HepG2 (cell line): Measurements from ENCODE around the gene NFE2L1. TPM values are rescaled to one million over a fixed set of nuclear protein-coding genes. Genes with fewer than 3 reads are reported as not detected.

ENCODE experiments used
- AGO2 ChIP-seq: fragments of 200-400 bp; formaldehyde crosslinking; optimal IDR thresholded peaks from 2 replicates; pipeline ENCODE3; 2017; ENCODE audit warnings: mild to moderate bottlenecking, low read depth, low read length, moderate library complexity
- FOXP1 ChIP-seq, 2 experiments: fragments of 450-650 bp in 1 of 2; IDR thresholded peaks; 2 replicates each; pipeline ENCODE4 v1.6.1; 2017 to 2018; ENCODE audit warnings: antibody characterized with exemption in 1 of 2
- NCOA1 ChIP-seq: sonication (generic); formaldehyde crosslinking; IDR thresholded peaks from 2 replicates; pipeline ENCODE4 v1.9.0; 2021; ENCODE audit warnings: missing genetic modification reagents
- NKX3-1 ChIP-seq: sonication (generic); formaldehyde crosslinking; IDR thresholded peaks from 2 replicates; pipeline ENCODE4 v1.5.0; 2020; ENCODE audit warnings: missing genetic modification reagents
- NR2C2 ChIP-seq: sonication (generic); formaldehyde crosslinking; IDR thresholded peaks from 2 replicates; pipeline ENCODE4 v1.4.0; 2020; ENCODE audit warnings: missing genetic modification reagents, mild to moderate bottlenecking, moderate library complexity, borderline replicate concordance
- TEAD3 ChIP-seq: optimal IDR thresholded peaks from 2 replicates; pipeline ENCODE3; 2016; ENCODE audit warnings: borderline replicate concordance
- ZFP36L2 ChIP-seq: sonication (generic); formaldehyde crosslinking; IDR thresholded peaks from 2 replicates; pipeline ENCODE4 v1.4.0; 2020; ENCODE audit warnings: missing genetic modification reagents
- ZNF709 ChIP-seq: sonication (generic); formaldehyde crosslinking; IDR thresholded peaks from 2 replicates; pipeline ENCODE4 v1.5.0; 2020; ENCODE audit warnings: mild to moderate bottlenecking, missing genetic modification reagents
- polyA plus RNA-seq, 8 experiments: library from polyadenylated mRNA; depleted of rRNA in 3 of 8; stranded (reverse) in 7 of 8; unstranded in 1 of 8; fragments of >200 nt; fragmentation: Illumina TruSeq in 4 of 8; extraction: Trizol in 4 of 8; gene quantifications; 2 replicates each; pipeline versions ENCODE4 v1.2.1 to v1.2.3, GENCODE V29; 2011 to 2016; ENCODE audit warnings: low read depth in 4 of 8, missing spikeins in 1 of 8, mixed read lengths in 1 of 8; ENCODE audit not compliant: insufficient read depth in 1 of 8
- total RNA-seq, 5 experiments: library from RNA; depleted of rRNA; stranded (reverse); fragments of >200 nt; fragmentation: Illumina TruSeq; extraction: Trizol; gene quantifications; 2 replicates each; pipeline ENCODE4 v1.2.3, GENCODE V29; 2016; ENCODE audit warnings: low read depth in 1 of 5
- TF ChIP-seq, protein P1 (sequence below): sonication (generic); formaldehyde crosslinking; IDR thresholded peaks from 2 replicates; pipeline ENCODE4 v1.5.0; 2020; ENCODE audit warnings: mild to moderate bottlenecking, missing genetic modification reagents, borderline replicate concordance
- TF ChIP-seq, protein P2 (sequence below): sonication (generic); formaldehyde crosslinking; IDR thresholded peaks from 2 replicates; pipeline ENCODE4 v1.5.0; 2020; ENCODE audit warnings: missing genetic modification reagents, mild to moderate bottlenecking, borderline replicate concordance
- TF ChIP-seq, protein P3 (sequence below): sonication (generic); formaldehyde crosslinking; IDR thresholded peaks from 2 replicates; pipeline ENCODE4 v1.4.0; 2020; ENCODE audit warnings: missing genetic modification reagents, borderline replicate concordance
- TF ChIP-seq, protein P4 (sequence below): IDR thresholded peaks from 2 replicates; pipeline ENCODE4 v1.6.1; 2016; ENCODE audit warnings: low read depth, missing genetic modification reagents, missing compliant biosample characterization

The NFE2L1 gene
- total and polyA plus RNA-seq, 2 of the 13 experiments (the other 11 are each of a cell fraction or from before 2014, with no cell fraction given) = 67.0 to 234 TPM

DNA sequence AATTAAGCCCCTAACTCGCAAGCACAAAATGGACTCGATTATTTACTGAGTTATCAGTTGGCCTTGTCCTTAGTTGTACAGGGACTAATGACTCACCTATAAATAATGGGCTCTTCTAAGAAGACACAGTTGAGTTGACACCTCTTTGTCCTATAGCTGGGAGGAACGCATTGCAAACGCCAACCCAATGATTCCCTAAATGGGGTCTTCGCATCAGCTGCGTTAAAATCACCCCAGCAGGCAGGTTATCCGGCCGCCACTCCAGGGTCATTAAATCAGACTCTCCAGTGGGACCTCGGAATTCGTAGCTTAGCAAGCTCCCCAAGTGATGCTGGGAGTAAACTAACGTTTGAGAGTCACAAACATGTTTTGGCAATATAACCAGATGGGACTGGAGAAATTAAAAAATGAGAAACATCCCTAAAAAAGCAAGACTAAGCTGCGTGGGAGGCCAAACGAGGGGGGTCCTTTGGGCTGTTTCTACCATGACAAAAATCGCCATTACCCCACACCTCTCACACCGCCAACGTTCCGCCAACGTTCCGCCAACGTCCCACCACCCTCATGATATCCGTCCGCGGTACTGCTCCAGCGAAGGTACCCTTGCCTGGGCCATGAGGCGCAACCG is 932 bp upstream of the NFE2L1 start (continued):
- TF ChIP-seq, protein P1, sequence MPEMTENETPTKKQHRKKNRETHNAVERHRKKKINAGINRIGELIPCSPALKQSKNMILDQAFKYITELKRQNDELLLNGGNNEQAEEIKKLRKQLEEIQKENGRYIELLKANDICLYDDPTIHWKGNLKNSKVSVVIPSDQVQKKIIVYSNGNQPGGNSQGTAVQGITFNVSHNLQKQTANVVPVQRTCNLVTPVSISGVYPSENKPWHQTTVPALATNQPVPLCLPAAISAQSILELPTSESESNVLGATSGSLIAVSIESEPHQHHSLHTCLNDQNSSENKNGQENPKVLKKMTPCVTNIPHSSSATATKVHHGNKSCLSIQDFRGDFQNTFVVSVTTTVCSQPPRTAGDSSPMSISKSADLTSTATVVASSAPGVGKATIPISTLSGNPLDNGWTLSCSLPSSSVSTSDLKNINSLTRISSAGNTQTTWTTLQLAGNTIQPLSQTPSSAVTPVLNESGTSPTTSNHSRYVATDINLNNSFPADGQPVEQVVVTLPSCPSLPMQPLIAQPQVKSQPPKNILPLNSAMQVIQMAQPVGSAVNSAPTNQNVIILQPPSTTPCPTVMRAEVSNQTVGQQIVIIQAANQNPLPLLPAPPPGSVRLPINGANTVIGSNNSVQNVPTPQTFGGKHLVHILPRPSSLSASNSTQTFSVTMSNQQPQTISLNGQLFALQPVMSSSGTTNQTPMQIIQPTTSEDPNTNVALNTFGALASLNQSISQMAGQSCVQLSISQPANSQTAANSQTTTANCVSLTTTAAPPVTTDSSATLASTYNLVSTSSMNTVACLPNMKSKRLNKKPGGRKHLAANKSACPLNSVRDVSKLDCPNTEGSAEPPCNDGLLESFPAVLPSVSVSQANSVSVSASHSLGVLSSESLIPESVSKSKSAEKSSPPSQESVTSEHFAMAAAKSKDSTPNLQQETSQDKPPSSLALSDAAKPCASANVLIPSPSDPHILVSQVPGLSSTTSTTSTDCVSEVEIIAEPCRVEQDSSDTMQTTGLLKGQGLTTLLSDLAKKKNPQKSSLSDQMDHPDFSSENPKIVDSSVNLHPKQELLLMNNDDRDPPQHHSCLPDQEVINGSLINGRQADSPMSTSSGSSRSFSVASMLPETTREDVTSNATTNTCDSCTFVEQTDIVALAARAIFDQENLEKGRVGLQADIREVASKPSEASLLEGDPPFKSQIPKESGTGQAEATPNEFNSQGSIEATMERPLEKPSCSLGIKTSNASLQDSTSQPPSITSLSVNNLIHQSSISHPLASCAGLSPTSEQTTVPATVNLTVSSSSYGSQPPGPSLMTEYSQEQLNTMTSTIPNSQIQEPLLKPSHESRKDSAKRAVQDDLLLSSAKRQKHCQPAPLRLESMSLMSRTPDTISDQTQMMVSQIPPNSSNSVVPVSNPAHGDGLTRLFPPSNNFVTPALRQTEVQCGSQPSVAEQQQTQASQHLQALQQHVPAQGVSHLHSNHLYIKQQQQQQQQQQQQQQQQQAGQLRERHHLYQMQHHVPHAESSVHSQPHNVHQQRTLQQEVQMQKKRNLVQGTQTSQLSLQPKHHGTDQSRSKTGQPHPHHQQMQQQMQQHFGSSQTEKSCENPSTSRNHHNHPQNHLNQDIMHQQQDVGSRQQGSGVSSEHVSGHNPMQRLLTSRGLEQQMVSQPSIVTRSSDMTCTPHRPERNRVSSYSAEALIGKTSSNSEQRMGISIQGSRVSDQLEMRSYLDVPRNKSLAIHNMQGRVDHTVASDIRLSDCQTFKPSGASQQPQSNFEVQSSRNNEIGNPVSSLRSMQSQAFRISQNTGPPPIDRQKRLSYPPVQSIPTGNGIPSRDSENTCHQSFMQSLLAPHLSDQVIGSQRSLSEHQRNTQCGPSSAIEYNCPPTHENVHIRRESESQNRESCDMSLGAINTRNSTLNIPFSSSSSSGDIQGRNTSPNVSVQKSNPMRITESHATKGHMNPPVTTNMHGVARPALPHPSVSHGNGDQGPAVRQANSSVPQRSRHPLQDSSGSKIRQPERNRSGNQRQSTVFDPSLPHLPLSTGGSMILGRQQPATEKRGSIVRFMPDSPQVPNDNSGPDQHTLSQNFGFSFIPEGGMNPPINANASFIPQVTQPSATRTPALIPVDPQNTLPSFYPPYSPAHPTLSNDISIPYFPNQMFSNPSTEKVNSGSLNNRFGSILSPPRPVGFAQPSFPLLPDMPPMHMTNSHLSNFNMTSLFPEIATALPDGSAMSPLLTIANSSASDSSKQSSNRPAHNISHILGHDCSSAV (CRISPR knock-in tag) = 0 out of 2 replicates have a peak, but pooled peaks have one; percentile 39
- no peak for TF ChIP-seq AGO2
- TF ChIP-seq ZFP36L2 (CRISPR knock-in tag) = no peak
- no peak for TF ChIP-seq NR2C2 (CRISPR knock-in tag)
- TF ChIP-seq, protein P2, sequence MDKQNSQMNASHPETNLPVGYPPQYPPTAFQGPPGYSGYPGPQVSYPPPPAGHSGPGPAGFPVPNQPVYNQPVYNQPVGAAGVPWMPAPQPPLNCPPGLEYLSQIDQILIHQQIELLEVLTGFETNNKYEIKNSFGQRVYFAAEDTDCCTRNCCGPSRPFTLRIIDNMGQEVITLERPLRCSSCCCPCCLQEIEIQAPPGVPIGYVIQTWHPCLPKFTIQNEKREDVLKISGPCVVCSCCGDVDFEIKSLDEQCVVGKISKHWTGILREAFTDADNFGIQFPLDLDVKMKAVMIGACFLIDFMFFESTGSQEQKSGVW = no peak; the same call in 1 of the 2 replicates
- TF ChIP-seq NKX3-1 (CRISPR knock-in tag) = no peak
- TF ChIP-seq NCOA1 (CRISPR knock-in tag) = 0 out of 2 replicates have a peak, but pooled peaks have one; percentile 20
- TF ChIP-seq ZNF709 (CRISPR knock-in tag) = no peak
- TF ChIP-seq TEAD3 (CRISPR knock-in tag) = no peak
- no peak for TF ChIP-seq FOXP1 (IDR thresholded peaks at IDR 0.05)
- TF ChIP-seq FOXP1 (CRISPR knock-in tag; IDR thresholded peaks at IDR 0.05) = no peak
- TF ChIP-seq, protein P3, sequence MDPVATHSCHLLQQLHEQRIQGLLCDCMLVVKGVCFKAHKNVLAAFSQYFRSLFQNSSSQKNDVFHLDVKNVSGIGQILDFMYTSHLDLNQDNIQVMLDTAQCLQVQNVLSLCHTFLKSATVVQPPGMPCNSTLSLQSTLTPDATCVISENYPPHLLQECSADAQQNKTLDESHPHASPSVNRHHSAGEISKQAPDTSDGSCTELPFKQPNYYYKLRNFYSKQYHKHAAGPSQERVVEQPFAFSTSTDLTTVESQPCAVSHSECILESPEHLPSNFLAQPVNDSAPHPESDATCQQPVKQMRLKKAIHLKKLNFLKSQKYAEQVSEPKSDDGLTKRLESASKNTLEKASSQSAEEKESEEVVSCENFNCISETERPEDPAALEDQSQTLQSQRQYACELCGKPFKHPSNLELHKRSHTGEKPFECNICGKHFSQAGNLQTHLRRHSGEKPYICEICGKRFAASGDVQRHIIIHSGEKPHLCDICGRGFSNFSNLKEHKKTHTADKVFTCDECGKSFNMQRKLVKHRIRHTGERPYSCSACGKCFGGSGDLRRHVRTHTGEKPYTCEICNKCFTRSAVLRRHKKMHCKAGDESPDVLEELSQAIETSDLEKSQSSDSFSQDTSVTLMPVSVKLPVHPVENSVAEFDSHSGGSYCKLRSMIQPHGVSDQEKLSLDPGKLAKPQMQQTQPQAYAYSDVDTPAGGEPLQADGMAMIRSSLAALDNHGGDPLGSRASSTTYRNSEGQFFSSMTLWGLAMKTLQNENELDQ (CRISPR knock-in tag) = no peak
- TF ChIP-seq, protein P4, sequence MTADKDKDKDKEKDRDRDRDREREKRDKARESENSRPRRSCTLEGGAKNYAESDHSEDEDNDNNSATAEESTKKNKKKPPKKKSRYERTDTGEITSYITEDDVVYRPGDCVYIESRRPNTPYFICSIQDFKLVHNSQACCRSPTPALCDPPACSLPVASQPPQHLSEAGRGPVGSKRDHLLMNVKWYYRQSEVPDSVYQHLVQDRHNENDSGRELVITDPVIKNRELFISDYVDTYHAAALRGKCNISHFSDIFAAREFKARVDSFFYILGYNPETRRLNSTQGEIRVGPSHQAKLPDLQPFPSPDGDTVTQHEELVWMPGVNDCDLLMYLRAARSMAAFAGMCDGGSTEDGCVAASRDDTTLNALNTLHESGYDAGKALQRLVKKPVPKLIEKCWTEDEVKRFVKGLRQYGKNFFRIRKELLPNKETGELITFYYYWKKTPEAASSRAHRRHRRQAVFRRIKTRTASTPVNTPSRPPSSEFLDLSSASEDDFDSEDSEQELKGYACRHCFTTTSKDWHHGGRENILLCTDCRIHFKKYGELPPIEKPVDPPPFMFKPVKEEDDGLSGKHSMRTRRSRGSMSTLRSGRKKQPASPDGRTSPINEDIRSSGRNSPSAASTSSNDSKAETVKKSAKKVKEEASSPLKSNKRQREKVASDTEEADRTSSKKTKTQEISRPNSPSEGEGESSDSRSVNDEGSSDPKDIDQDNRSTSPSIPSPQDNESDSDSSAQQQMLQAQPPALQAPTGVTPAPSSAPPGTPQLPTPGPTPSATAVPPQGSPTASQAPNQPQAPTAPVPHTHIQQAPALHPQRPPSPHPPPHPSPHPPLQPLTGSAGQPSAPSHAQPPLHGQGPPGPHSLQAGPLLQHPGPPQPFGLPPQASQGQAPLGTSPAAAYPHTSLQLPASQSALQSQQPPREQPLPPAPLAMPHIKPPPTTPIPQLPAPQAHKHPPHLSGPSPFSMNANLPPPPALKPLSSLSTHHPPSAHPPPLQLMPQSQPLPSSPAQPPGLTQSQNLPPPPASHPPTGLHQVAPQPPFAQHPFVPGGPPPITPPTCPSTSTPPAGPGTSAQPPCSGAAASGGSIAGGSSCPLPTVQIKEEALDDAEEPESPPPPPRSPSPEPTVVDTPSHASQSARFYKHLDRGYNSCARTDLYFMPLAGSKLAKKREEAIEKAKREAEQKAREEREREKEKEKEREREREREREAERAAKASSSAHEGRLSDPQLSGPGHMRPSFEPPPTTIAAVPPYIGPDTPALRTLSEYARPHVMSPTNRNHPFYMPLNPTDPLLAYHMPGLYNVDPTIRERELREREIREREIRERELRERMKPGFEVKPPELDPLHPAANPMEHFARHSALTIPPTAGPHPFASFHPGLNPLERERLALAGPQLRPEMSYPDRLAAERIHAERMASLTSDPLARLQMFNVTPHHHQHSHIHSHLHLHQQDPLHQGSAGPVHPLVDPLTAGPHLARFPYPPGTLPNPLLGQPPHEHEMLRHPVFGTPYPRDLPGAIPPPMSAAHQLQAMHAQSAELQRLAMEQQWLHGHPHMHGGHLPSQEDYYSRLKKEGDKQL (CRISPR knock-in tag) = no peak
